ENCODE measurements around the gene DCAF17.

The DCAF17 gene

GRCh38 chr2:171432969-171433762 is 860 bp upstream of the DCAF17 start:
- TF ChIP-seq GLIS3 (CRISPR knock-in tag; IDR thresholded peaks at IDR 0.05) (no peak), RARB (CRISPR knock-in tag; IDR thresholded peaks at IDR 0.05) (no peak), POU6F1 (CRISPR knock-in tag; IDR thresholded peaks at IDR 0.05; ENCODE audit: borderline replicate concordance, low read depth) (no peak), ISL1 (CRISPR knock-in tag; IDR thresholded peaks at IDR 0.05) (no peak), SNAI2 (CRISPR knock-in tag; IDR thresholded peaks at IDR 0.05) (no peak), BACH2 (CRISPR knock-in tag; IDR thresholded peaks at IDR 0.05; ENCODE audit: borderline replicate concordance) (no peak)
- peak; percentile 7 for ATAC-seq

GRCh38 chr2:171433763-171434012 is 338 bp upstream of the DCAF17 start, which contains the start of gene METTL8:
TSS of gene METTL8 (minus strand) at chr2:171433990. CDS start at chr2:171392185, 41,805 bp downstream.
- peak; percentile 32 for ATAC-seq

GRCh38 chr2:171436307-171436706 is 2.3 kb downstream of the DCAF17 start:
- no peak for ATAC-seq
- TF ChIP-seq ZNF565 (CRISPR knock-in tag; conservative IDR thresholded peaks at IDR 0.05; ENCODE audit: low read depth): no peak
- no peak for TF ChIP-seq ARNTL (CRISPR knock-in tag; IDR thresholded peaks at IDR 0.05; ENCODE audit: borderline replicate concordance, low read depth)
- no peak for TF ChIP-seq CREB5 (CRISPR knock-in tag; IDR thresholded peaks at IDR 0.05; ENCODE audit: low read depth)
- no peak for TF ChIP-seq POU6F1 (CRISPR knock-in tag; IDR thresholded peaks at IDR 0.05; ENCODE audit: borderline replicate concordance, low read depth)
- TF ChIP-seq TCF4 (CRISPR knock-in tag; IDR thresholded peaks at IDR 0.05; ENCODE audit: borderline replicate concordance): no peak
- no peak for TF ChIP-seq ESRRG (CRISPR knock-in tag; IDR thresholded peaks at IDR 0.05)
- TF ChIP-seq RARB (CRISPR knock-in tag; IDR thresholded peaks at IDR 0.05): no peak
- no peak for TF ChIP-seq PATZ1 (CRISPR knock-in tag; IDR thresholded peaks at IDR 0.05; ENCODE audit: borderline replicate concordance)
- TF ChIP-seq ZC3H10 (CRISPR knock-in tag; IDR thresholded peaks at IDR 0.05): no peak
- TF ChIP-seq ISL1 (CRISPR knock-in tag; IDR thresholded peaks at IDR 0.05): no peak
- TF ChIP-seq BACH2 (CRISPR knock-in tag; IDR thresholded peaks at IDR 0.05; ENCODE audit: borderline replicate concordance): no peak
- TF ChIP-seq ZNF8 (CRISPR knock-in tag; IDR thresholded peaks at IDR 0.05): no peak
- no peak for TF ChIP-seq PPARA (CRISPR knock-in tag; IDR thresholded peaks at IDR 0.05; ENCODE audit: borderline replicate concordance)
- no peak for TF ChIP-seq ZFP30 (CRISPR knock-in tag; IDR thresholded peaks at IDR 0.05)
- TF ChIP-seq ZNF70 (CRISPR knock-in tag; IDR thresholded peaks at IDR 0.05): no peak
- TF ChIP-seq OSR1 (CRISPR knock-in tag; IDR thresholded peaks at IDR 0.05): no peak
- no peak for TF ChIP-seq CSDC2 (CRISPR knock-in tag; IDR thresholded peaks at IDR 0.05)
- TF ChIP-seq ZFP3 (CRISPR knock-in tag; IDR thresholded peaks at IDR 0.05): no peak

More at GRCh38 chr2:171433763-171434012, 338 bp upstream of the DCAF17 start, which contains the start of gene METTL8:
- no peak for TF ChIP-seq CSRNP3 (CRISPR knock-in tag; IDR thresholded peaks at IDR 0.05)
- no peak for TF ChIP-seq TOX (CRISPR knock-in tag; IDR thresholded peaks at IDR 0.05; ENCODE audit: borderline replicate concordance)
- TF ChIP-seq ZNF8 (CRISPR knock-in tag; IDR thresholded peaks at IDR 0.05): no peak
- no peak for TF ChIP-seq ZNF565 (CRISPR knock-in tag; conservative IDR thresholded peaks at IDR 0.05; ENCODE audit: low read depth)
